Suppressor macrophage treated with lipopolysaccharide for 4 hours (primary cell): ENCODE measurements around the gene FOXC2.
"Not testable (repeated sequence)": the region's sequence is repeated elsewhere in the genome, so short reads cannot be mapped to it uniquely, and the experiment has no call there.

Experiments used
- DNase-seq: peaks from one replicate; pipeline ENCODE4 v3.0.0-alpha.2; 2020

FOXC2 gene

DNA sequence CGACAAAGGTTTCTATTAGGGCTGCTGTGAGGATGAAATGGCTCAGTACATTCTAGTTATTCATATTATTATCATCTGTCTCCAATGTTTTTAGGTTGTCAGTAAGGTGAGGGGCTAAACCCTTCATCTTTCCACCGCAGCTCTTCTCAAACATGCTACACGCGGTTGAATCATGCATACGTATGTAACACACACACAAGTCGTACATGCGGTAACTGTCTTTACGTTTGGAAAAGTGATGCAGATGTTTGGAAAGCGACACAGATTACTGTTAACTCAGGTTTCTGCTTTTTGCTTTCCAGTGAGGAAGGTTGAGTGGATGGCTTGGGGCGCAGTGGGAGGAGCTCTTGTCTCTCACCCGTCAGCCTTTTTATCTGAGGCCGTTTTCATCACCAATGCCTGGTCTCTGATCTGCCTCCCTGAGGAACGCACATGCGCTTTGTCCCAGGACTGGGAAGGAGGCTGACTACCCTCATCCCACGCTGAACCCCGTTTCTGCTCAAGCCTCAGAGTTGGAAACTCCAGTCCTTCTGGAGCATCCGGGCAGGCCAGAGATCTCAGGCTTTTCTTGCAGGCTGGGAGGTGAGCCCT is 8.6 kb downstream of the FOXC2 start:
- no peak for DNase-seq

GRCh38 chr16:86575754-86576557 is 9.3 kb downstream of the FOXC2 start:
- peak; percentile 51 for DNase-seq

DNA sequence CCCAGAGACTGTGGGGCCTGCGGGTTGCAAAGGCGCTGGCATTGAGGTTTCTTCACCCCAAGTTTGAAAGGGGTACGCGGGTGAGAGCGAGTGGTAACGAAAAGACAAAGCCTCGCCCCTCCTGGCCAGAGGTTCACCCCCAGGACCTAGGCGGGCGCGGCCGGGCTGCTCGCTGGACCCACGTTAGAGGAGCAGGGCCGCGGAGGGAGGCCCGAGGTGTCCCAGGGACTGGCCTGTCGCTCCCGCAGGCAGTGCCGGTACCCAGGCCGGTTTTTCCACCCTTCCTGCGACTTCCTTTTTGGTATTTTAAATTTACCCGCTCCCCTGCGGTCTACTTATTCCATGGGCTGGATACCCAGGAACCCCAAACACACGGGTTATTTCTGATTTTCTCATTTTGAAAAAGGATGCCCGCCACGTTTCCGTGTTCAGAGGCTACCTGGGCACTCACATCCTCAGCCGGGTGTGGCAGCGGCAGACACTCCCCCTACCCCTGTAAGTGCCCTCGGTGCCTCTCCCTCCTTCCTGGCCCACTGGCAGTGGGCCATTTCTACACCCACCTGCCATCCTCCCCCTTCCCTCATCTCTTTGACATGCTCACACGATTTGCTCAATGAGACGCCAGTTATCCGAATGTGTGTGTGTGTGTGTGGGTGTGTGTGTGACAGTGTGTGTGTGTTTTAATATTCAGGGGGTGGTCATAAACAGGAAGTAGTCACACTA is 10.1 kb downstream of the FOXC2 start:
- no peak for DNase-seq

- DNase-seq, result no peak
These were observed 10.8 kb downstream of the FOXC2 start for GRCh38 chr16:86577314-86577971.

DNA sequence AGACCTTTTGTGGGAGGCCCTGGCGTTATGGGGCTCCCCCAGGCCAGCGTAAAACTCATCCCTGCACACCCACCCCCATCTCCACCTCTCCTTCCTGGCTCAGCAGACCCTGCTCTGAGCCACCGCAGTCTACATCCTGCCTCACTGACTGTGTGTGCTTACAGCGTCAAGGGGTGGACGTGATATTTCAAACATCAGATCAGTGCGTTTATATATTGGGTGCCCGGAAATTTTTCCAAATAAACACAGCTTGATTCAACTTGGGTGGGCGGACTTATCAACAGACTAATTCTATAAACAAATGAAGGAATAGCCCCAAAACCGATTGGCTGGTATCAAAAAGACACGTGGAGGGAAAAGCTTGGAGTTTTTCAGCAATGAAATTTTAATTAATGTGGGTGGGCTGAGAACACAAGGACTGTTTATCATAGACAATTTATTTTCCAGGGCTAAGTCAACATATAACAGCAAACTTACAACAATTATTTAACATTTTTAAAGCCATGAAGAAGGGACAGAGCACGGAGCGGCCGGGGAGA is 11.5 kb downstream of the FOXC2 start, which contains the start of gene FOXL1:
Gene FOXL1 (plus strand): TSS at position 489 of the 539 bp plus-strand sequence. CDS start 175 bp downstream, outside the sequence.
- no peak for DNase-seq

- DNase-seq, result no peak
These were observed 12.1 kb downstream of the FOXC2 start for GRCh38 chr16:86578611-86579267.

- no peak for DNase-seq
These were observed 12.8 kb downstream of the FOXC2 start for GRCh38 chr16:86579268-86580062.

DNA sequence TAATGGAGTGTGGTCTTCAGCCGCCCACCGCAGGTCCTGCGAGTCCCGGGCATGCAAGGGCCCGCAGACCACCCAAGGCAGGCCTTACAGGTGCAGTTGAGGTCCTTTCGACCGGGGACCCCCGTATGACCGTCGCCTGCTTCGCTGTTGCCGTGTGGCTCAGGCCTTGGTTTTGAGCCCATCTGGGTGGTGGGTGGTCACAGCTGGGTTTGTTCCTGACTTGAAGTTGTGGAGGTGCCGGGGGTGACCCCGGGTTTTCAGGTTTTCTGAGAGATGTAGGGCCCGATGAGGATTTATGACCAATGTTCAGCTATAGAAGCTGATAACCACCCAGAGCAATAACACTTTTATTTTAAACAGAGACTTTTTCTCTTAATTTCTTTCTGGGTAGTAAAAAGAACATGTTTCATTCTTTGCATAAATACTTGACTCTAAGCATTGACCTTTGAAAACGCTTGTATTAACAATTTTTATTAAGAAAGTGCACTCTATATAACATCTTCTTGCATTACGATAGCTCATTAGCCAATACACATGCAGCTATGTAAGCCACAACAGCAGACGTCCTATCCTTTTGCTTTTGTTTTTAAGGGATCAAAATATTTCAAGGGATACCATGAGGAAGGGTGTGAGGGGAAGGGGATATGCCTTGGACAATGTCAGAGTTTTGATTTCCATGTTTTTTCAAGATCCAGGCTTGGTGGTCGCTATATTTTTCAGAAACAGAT is 13.6 kb downstream of the FOXC2 start:
- DNase-seq, result no peak

DNA sequence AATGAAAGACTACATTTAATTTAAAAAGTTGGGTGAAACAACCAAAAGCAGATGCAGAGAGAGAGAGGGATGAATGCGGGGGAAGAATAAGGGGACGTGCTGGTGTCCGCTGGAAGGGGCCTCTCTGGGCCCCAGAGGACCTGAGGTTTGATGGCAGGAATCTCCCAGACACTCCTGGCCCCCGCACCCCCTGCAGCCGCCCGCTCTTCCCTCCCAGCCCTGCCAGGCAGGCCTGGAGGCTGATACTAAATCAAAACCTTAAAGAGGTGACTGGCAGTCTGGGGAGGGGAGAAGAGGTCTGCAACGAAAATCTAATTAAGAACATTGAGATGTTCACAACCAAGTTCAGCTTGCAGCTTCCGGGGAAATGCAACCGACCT is 14.2 kb downstream of the FOXC2 start:
- DNase-seq, result no peak

- no peak for DNase-seq
These were observed 14.8 kb downstream of the FOXC2 start for GRCh38 chr16:86581458-86581857.

DNA sequence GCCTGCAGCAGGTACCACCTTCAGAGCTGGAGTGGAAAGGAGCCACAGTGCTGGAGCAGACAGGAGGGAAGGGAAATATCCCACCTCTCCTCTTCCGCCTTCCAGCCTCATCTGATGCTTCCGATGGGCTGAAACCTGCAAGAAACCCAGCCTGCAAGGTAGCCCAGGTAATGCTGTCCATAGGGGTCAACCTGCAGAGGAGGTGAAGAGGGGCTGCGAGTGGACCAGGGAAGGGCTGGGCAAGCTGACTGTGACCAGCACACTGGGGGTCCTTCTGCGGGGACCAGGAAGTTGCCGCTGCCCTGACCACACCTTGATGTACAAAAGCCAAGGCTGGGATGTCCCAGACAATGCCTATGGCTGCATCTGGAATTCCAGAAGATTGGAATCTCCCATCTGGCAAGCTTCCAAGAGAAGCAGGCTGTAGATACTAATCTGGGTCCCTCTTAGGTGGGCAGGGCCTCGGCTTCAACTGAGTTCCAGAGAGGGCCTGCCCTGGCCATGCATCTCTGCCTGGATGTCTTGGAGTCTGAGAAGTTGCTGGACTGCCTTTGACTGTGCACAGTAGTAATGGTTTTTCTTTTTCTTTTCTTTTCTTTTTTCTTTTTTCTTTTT is 17.5 kb downstream of the FOXC2 start:
- no peak for DNase-seq

GRCh38 chr16:86584726-86585721 is 18.4 kb downstream of the FOXC2 start:
- DNase-seq, result no peak

GRCh38 chr16:86585821-86586611 is 19.4 kb downstream of the FOXC2 start:
- no peak for DNase-seq

- DNase-seq, result no peak
These were observed 20.9 kb downstream of the FOXC2 start for GRCh38 chr16:86587487-86587886.

GRCh38 chr16:86587955-86588354 is 21.3 kb downstream of the FOXC2 start:
- not testable (repeated sequence) for DNase-seq

DNA sequence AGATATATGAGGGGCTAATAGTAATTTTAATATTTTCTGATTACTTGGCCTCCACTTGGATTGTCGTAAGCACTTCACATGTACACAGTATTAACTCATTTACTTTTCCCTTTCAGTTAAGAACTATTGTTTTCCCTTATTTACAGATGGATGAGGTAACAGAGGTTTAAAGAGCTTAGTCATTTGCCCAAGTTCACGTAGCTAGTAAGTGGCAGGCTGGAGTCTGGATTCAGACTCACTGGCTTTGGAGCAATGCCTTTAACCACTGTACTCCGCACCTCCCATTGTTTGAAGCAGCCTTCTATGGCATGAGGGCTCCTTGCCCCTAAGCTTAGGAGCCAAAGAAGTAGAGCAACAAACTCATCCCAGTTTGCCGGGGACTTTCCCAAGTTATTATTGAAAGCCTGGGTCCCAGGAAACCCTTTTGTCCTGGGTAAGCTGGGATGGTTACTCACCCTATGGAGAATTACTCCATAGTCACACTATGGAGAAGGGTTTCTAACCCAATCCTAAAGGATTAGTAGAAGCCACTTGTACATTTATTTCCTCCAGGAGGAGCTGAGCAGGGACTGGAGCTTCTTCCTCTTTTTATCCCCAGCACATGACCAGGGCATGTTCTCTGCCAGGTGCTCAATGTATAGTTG is 24.0 kb downstream of the FOXC2 start:
- no peak for DNase-seq

- no peak for DNase-seq
These were observed 24.6 kb downstream of the FOXC2 start for GRCh38 chr16:86591270-86591669.
